Astrocyte of the spinal cord (primary cell): Measurements from ENCODE around the gene IGSF1.

ENCODE experiments used
- DNase-seq: peaks from one replicate; pipeline ENCODE4 v3.0.0; 2011; ENCODE audit warnings: low read depth, low spot score
- H3K4me3 ChIP-seq: 2 replicates; pipeline ENCODE4 v1.5.1; 2011; ENCODE audit warnings: low read depth, mild to moderate bottlenecking, low read length, moderate library complexity
- CTCF ChIP-seq: IDR thresholded peaks from 2 replicates; pipeline ENCODE4 v1.5.1; 2012; ENCODE audit warnings: low read depth, mild to moderate bottlenecking, low read length, inconsistent platforms
- in situ Hi-C: cut with HindIII; loops from 2 replicates; pipeline ENCODE4 v1.10.0; 2017; ENCODE audit warnings: low sequenced_read_pairs

The IGSF1 gene

DNA sequence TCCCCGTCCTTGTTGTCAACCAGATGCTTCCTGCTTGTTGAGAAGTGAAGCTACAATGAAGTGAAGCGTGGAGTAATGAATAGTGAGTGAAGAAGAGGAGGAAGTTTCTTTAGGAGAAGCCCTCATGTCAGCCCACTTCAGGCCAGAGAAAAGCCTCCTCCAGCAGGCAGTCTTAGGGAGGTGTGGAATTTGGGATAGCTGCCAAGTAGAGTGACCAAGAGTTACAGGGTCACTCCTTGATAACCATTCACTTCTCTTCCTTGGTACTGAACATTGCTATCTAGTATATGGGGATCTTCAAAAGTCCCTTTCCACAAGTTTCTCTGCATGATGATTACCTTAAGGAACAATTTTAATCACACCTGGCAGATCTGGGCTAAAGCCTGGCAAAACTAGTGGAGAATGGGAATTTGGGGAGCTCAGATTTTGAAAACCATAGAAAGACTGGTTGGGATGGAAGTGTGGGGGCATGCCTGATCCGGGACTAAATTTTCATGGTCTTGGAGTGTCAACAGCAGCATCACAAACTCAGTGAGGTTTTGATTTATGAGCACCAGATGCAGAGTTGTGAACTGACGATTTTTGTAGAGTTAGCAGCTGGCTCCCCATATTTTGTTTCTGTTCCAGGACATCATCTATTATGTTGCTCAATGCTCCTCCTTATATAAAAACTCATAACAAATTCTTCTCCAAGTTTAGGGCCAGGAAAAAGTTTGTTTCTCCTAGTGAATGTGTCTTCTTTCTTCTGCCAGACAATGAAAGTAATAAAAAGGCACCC lies 53.1 kb downstream of the IGSF1 start:
- TF ChIP-seq CTCF, result no peak
- no peak overlapping the region for H3K4me3 ChIP-seq
- in situ Hi-C loops, result no loop called here
- no peak for DNase-seq

DNA sequence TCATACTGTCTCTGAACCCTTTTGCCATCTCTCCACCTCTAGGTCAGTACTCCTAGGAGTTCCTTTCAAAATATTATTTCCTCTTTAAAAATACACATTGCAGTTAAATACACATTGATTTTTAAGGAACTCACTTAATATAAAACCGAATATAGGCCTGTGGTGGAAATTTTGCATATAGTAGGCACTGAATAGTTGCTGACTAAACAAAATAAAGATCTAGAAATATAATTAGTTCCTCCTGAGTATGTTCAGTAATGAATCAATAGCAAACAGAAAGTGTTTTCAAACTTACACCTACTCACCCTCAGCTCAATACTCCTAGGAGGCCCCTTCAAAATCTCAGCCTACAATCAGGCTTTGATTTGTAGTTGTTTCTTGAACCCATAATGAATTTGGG lies 61.5 kb downstream of the IGSF1 start:
- TF ChIP-seq CTCF, result no peak
- H3K4me3 ChIP-seq, result no peak overlapping the region
- DNase-seq, result no peak
- in situ Hi-C loops, result no loop called here

- no peak overlapping the region for H3K4me3 ChIP-seq
- no peak for TF ChIP-seq CTCF
- DNase-seq, result no peak
- in situ Hi-C loops, result no loop called here
Observed at GRCh38 chrX:131226591-131226990, 62.5 kb downstream of the IGSF1 start.

DNA sequence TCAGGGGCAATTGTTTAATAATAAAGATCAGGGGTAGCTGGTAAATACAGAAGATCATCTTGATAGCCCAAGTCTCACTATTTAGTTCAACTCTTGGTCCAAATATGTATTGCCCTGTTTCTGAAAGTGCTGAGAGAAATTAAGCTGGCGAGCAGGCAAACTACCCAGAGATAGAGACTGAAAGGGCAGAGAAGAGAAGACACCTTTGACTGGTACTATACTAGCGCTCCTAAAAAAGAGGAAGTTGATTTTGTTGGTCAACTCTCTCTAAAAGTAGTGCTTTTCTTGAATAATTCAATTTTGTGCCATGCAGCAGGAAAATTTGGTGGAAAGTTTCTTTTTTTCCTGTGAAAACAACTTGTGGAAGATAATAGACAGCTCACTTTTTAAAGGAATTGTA lies 64.0 kb downstream of the IGSF1 start:
- no peak overlapping the region for H3K4me3 ChIP-seq
- no peak for TF ChIP-seq CTCF
- in situ Hi-C loops, result no loop called here
- no peak for DNase-seq
